Adipose tissue (tissue), 3 donors: Measurements from ENCODE around the gene SAMD3. TPM values are rescaled to one million over a fixed set of nuclear protein-coding genes. Genes with fewer than 3 reads are reported as not detected.
"Not testable (repeated sequence)": the region's sequence is repeated elsewhere in the genome, so short reads cannot be mapped to it uniquely, and the experiment has no call there.

Experiments
- H3K27ac ChIP-seq: one replicate; pipeline ENCODE4 v1.5.1; 2013; ENCODE audit warnings: low read depth, low read length
- WGBS, 3 donors: extraction: QIAGEN DNeasy Blood & Tissue Kit; methylation state at CpG; one replicate each; pipeline ENCODE4 v1.1.7; 2013; 5-methylcytosine and 5-hydroxymethylcytosine counted together
- polyA plus RNA-seq, 3 donors: library from polyadenylated mRNA; stranded (reverse); fragments of 200-250 nt; gene quantifications; one replicate each; pipeline ENCODE4 v1.2.3, GENCODE V29; 2013
- donor health status: healthy with polysubstance abuse.
- donor health status: Bipolar disorder and iron deficiency.
- donor health status: healthy.

Gene SAMD3
- polyA plus RNA-seq, 3 donors: 0.49 to 0.76 TPM; not detected in 1

- 54 to 75% (median 73%) methylated on average over 4 of the region's 4 CpGs for WGBS, 3 donors
- no peak overlapping the region for H3K27ac ChIP-seq
Observed at GRCh38 chr6:130216620-130217019, 6.1 kb downstream of the SAMD3 start.

- H3K27ac ChIP-seq: no peak overlapping the region
- WGBS, 3 donors: 13 to 19% (median 17%) methylated on average over 1 of the region's 1 CpG
Observed at GRCh38 chr6:130215526-130215925, 7.2 kb downstream of the SAMD3 start.

GRCh38 chr6:130212215-130212874 lies 10.4 kb downstream of the SAMD3 start:
- H3K27ac ChIP-seq: no peak overlapping the region
- WGBS, 3 donors: 16 to 46% (median 30%) methylated on average over 2 of the region's 2 CpGs

- WGBS, 3 donors: 64 to 84% (median 79%) methylated on average over 3 of the region's 3 CpGs
- H3K27ac ChIP-seq: no peak overlapping the region
Observed at GRCh38 chr6:130211691-130212090, 11.1 kb downstream of the SAMD3 start.

- 79 to 91% (median 86%) methylated on average over 10 of the region's 10 CpGs for WGBS, 3 donors
- H3K27ac ChIP-seq: no peak overlapping the region
Observed at GRCh38 chr6:130207979-130208649, 14.6 kb downstream of the SAMD3 start.

GRCh38 chr6:130206479-130206878 lies 16.3 kb downstream of the SAMD3 start:
- H3K27ac ChIP-seq: no peak overlapping the region
- 67 to 86% (median 83%) methylated on average over 3 of the region's 3 CpGs for WGBS, 3 donors

GRCh38 chr6:130204322-130204721 lies 18.4 kb downstream of the SAMD3 start:
- WGBS, 3 donors: 69 to 95% (median 73%) methylated on average over 3 of the region's 3 CpGs
- H3K27ac ChIP-seq: no peak overlapping the region

- no peak overlapping the region for H3K27ac ChIP-seq
- WGBS, 3 donors: 78 to 95% (median 89%) methylated on average over 1 of the region's 1 CpG
Observed at GRCh38 chr6:130203370-130203769, 19.4 kb downstream of the SAMD3 start.

- H3K27ac ChIP-seq: no peak overlapping the region
- 41 to 54% (median 53%) methylated on average over 6 of the region's 6 CpGs for WGBS, 3 donors
Observed at GRCh38 chr6:130202782-130203181, 20.0 kb downstream of the SAMD3 start.

GRCh38 chr6:130200020-130200419 lies 22.7 kb downstream of the SAMD3 start:
- H3K27ac ChIP-seq: no peak overlapping the region
- whole genome bisulfite sequencing, 3 donors: 43 to 84% (median 70%) methylated on average over 7 of the region's 7 CpGs

- H3K27ac ChIP-seq: no peak overlapping the region
- WGBS, 3 donors: 60 to 79% (median 77%) methylated on average over 2 of the region's 2 CpGs
Observed at GRCh38 chr6:130198483-130199035, 24.2 kb downstream of the SAMD3 start.

GRCh38 chr6:130197816-130198482 lies 24.8 kb downstream of the SAMD3 start:
- WGBS, 3 donors: 72 to 95% (median 90%) methylated on average over 8 to 9 of the region's 9 CpGs
- H3K27ac ChIP-seq: not testable (repeated sequence)

GRCh38 chr6:130194434-130194833 lies 28.3 kb downstream of the SAMD3 start:
- not testable (repeated sequence) for H3K27ac ChIP-seq

GRCh38 chr6:130190701-130191690 lies 31.8 kb downstream of the SAMD3 start:
- no peak overlapping the region for H3K27ac ChIP-seq
- 39 to 65% (median 56%) methylated on average over 8 of the region's 8 CpGs for WGBS, 3 donors

More at GRCh38 chr6:130194434-130194833, 28.3 kb downstream of the SAMD3 start:
- 69 to 80% (median 73%) methylated on average over 3 to 4 of the region's 4 CpGs for WGBS, 3 donors

- WGBS, 3 donors: 77 to 79% (median 77%) methylated on average over 8 of the region's 8 CpGs
- no peak overlapping the region for H3K27ac ChIP-seq
Observed at GRCh38 chr6:130189531-130190397, 33.0 kb downstream of the SAMD3 start.

GRCh38 chr6:130188207-130188899 lies 34.4 kb downstream of the SAMD3 start:
- WGBS, 3 donors: 58 to 79% (median 77%) methylated on average over 6 of the region's 6 CpGs
- no peak overlapping the region for H3K27ac ChIP-seq
